Measurements from ENCODE around the gene TNKS1BP1.

GRCh38 chr11:57313071-57313787 is 11.5 kb downstream of the TNKS1BP1 start:
- no peak for TF ChIP-seq CTCF (IDR thresholded peaks at IDR 0.05 in 4 of 5, conservative IDR thresholded peaks at IDR 0.05 in 1 of 5)
- TF ChIP-seq POLR2A (IDR thresholded peaks at IDR 0.05), result no peak

All from gastrocnemius medialis (tissue), 4 donors.